OCI-LY7 (cell line): ENCODE results near the gene TFAP2C.

Source experiments
- CTCF ChIP-seq: fragments of 200-600 bp; sonication (generic); conservative IDR thresholded peaks from 2 replicates; pipeline ENCODE4 v1.5.1; 2014; ENCODE audit warnings: mild to moderate bottlenecking, antibody characterized with exemption, low read length, moderate library complexity, mixed read lengths
- EZH2phosphoT487 ChIP-seq: fragments of 200-600 bp; sonication (generic); IDR thresholded peaks from 2 replicates; pipeline ENCODE4 v1.6.1; 2018; ENCODE audit warnings: low read depth, borderline replicate concordance, mild to moderate bottlenecking, mixed run types, antibody characterized with exemption, low read length, moderate library complexity, mixed read lengths

DNA sequence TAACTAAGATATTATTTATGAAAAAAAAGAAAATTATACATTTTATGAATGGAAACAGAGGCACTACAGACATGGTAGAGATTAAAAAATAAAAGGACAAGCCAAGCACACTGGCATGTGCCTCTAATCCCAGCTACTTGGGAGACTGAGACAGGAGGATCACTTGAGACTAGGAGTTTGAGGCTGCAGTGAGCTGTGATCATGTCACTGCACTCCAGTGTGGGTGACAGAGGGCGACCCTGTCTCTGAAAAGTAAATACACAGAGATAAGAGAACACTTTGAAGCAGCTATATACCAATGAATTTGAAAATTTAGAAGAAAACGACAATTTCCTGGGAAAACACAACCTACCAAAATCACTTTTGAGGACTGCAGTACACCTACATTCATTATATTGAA is 47.4 kb upstream of the TFAP2C start:
- TF ChIP-seq CTCF (no peak), EZH2phosphoT487 (no peak)
